Liver (tissue), 9 donors: ENCODE data around the gene ADAMTS15. TPM values are rescaled to one million over a fixed set of nuclear protein-coding genes. Genes with fewer than 3 reads are reported as not detected.

Experiments used
- DNase-seq: peaks from one replicate; pipeline ENCODE4 v3.0.0-alpha.2; 2017; ENCODE audit warnings: low spot score
- H3K27ac ChIP-seq, 2 donors: one replicate each; pipeline ENCODE4 v1.7.0; 2013; ENCODE audit warnings: inconsistent platforms in 2 of 2, low read length in 2 of 2, control low read depth in 1 of 2, low read depth in 1 of 2, mild to moderate bottlenecking in 1 of 2
- H3K27me3 ChIP-seq, 4 donors: one replicate each; pipeline versions ENCODE4 v1.6.1 to v1.7.0; 2013; ENCODE audit warnings: low read length in 3 of 4, inconsistent platforms in 1 of 4, mild to moderate bottlenecking in 1 of 4, moderate library complexity in 1 of 4; ENCODE audit not compliant: control insufficient read depth in 4 of 4, insufficient read depth in 4 of 4
- H3K36me3 ChIP-seq, 4 donors: one replicate each; pipeline versions ENCODE4 v1.6.1 to v1.7.0; 2013; ENCODE audit warnings: low read length in 3 of 4, mild to moderate bottlenecking in 3 of 4, low read depth in 1 of 4, moderate library complexity in 1 of 4; ENCODE audit not compliant: control insufficient read depth in 4 of 4, insufficient read depth in 3 of 4
- H3K4me1 ChIP-seq, 4 donors: one replicate each; pipeline versions ENCODE4 v1.6.1 to v1.7.0; 2013; ENCODE audit warnings: low read length in 3 of 4, mild to moderate bottlenecking in 3 of 4, moderate library complexity in 1 of 4; ENCODE audit not compliant: control insufficient read depth in 4 of 4, insufficient read depth in 4 of 4
- H3K4me3 ChIP-seq, 3 donors: one replicate each; pipeline versions ENCODE4 v1.6.1 to v1.7.0; 2013; ENCODE audit warnings: low read length in 3 of 3, control low read depth in 1 of 3, low read depth in 1 of 3, mild to moderate bottlenecking in 1 of 3
- H3K9ac ChIP-seq, 2 donors: one replicate each; pipeline ENCODE4 v1.7.0; 2013; ENCODE audit warnings: low read length in 2 of 2, mild to moderate bottlenecking in 2 of 2, moderate library complexity in 2 of 2, control low read depth in 1 of 2, low read depth in 1 of 2
- H3K9me3 ChIP-seq, 4 donors: one replicate each; pipeline versions ENCODE4 v1.6.1 to v1.7.0; 2013; ENCODE audit warnings: low read length in 3 of 4; ENCODE audit not compliant: control insufficient read depth in 4 of 4
- ATF3 ChIP-seq: IDR thresholded peaks from 2 replicates; pipeline ENCODE4 v1.6.1; 2016; ENCODE audit warnings: antibody characterized with exemption
- CTCF ChIP-seq: fragments of 150-350 bp; IDR thresholded peaks from 2 replicates; pipeline ENCODE4 v1.5.1; 2017; ENCODE audit warnings: improper control_type of control experiment, low read depth, low read length; ENCODE audit not compliant: missing input control
- EGR1 ChIP-seq, 2 donors: IDR thresholded peaks; 2 replicates each; pipeline ENCODE4 v1.6.1; 2016 to 2018; ENCODE audit warnings: antibody characterized with exemption in 2 of 2, low read depth in 2 of 2
- FOXA1 ChIP-seq: IDR thresholded peaks from 2 replicates; pipeline ENCODE4 v1.6.1; 2016; ENCODE audit warnings: antibody characterized with exemption
- FOXA2 ChIP-seq: IDR thresholded peaks from 2 replicates; pipeline ENCODE4 v1.6.1; 2016; ENCODE audit warnings: antibody characterized with exemption
- GABPA ChIP-seq, 2 donors: IDR thresholded peaks in 1 of 2; conservative IDR thresholded peaks in 1 of 2; 2 replicates each; pipeline ENCODE4 v1.6.1; 2016; ENCODE audit warnings: antibody characterized with exemption in 2 of 2, mild to moderate bottlenecking in 1 of 2, moderate library complexity in 1 of 2
- HNF4G ChIP-seq: IDR thresholded peaks from 2 replicates; pipeline ENCODE4 v1.6.1; 2016; ENCODE audit warnings: antibody characterized with exemption
- JUND ChIP-seq, 2 donors: IDR thresholded peaks; 2 replicates each; pipeline ENCODE4 v1.6.1; 2016; ENCODE audit warnings: antibody characterized with exemption in 2 of 2
- MAX ChIP-seq: IDR thresholded peaks from 2 replicates; pipeline ENCODE4 v1.6.1; 2016; ENCODE audit warnings: antibody characterized with exemption
- NR2F2 ChIP-seq: IDR thresholded peaks from 2 replicates; pipeline ENCODE4 v1.6.1; 2016; ENCODE audit warnings: antibody characterized with exemption
- RAD21 ChIP-seq, 2 donors: IDR thresholded peaks; 2 replicates each; pipeline ENCODE4 v1.6.1; 2016; ENCODE audit warnings: antibody characterized with exemption in 2 of 2, mild to moderate bottlenecking in 2 of 2
- REST ChIP-seq: IDR thresholded peaks from 2 replicates; pipeline ENCODE4 v1.6.1; 2016; ENCODE audit warnings: antibody characterized with exemption, mild to moderate bottlenecking
- RXRA ChIP-seq, 2 donors: IDR thresholded peaks; 2 replicates each; pipeline ENCODE4 v1.6.1; 2017 to 2018; ENCODE audit warnings: antibody characterized with exemption in 2 of 2, mild to moderate bottlenecking in 1 of 2
- SP1 ChIP-seq: IDR thresholded peaks from 2 replicates; pipeline ENCODE4 v1.6.1; 2018; ENCODE audit warnings: antibody characterized with exemption, mild to moderate bottlenecking
- TAF1 ChIP-seq: conservative IDR thresholded peaks from 2 replicates; pipeline ENCODE4 v1.6.1; 2016; ENCODE audit warnings: antibody characterized with exemption, mild to moderate bottlenecking
- YY1 ChIP-seq: IDR thresholded peaks from 2 replicates; pipeline ENCODE4 v1.6.1; 2016; ENCODE audit warnings: antibody characterized with exemption, mild to moderate bottlenecking
- ZBTB33 ChIP-seq: IDR thresholded peaks from 2 replicates; pipeline ENCODE4 v1.6.1; 2016; ENCODE audit warnings: antibody characterized with exemption
- WGBS: extraction: QIAGEN DNeasy Blood & Tissue Kit; methylation state at CpG from one replicate; pipeline ENCODE4 v1.1.7; 2013; 5-methylcytosine and 5-hydroxymethylcytosine counted together
- polyA plus RNA-seq, 2 donors: library from polyadenylated mRNA; stranded (reverse) in 1 of 2; unstranded in 1 of 2; fragments of 200-250 nt in 1 of 2; fragments of >200 nt in 1 of 2; fragmentation: Nextera tagmentation in 1 of 2; extraction: Ambion mirVana in 1 of 2; gene quantifications; one replicate each; pipeline versions ENCODE4 v1.2.1 to v1.2.3, GENCODE V29; 2013 to 2015
- total RNA-seq, 2 donors: library from RNA; depleted of rRNA; stranded (reverse); fragments of >200 nt; gene quantifications; one replicate each; pipeline ENCODE4 v1.2.3, GENCODE V29; 2014
- donor health status: healthy.
- donor health status: healthy.
- donor health status: healthy.
- donor health status: healthy.
- donor health status: healthy.

Gene ADAMTS15
- total and polyA plus RNA-seq, 4 donors, result 0.06 to 1.3 (median 0.77) TPM

GRCh38 chr11:130405428-130405827, 43.0 kb upstream of the ADAMTS15 start:
- H3K9me3 ChIP-seq, result no peaks in the 10 kb centered on the region
- TF ChIP-seq SP1 (no peak), FOXA2 (no peak), MAX (no peak), EGR1 (IDR thresholded peaks at IDR 0.05; ENCODE audit: low read depth in 2 of 2) (no peak), ZBTB33 (no peak), GABPA (IDR thresholded peaks at IDR 0.05 in 1 of 2, conservative IDR thresholded peaks at IDR 0.05 in 1 of 2) (no peak), REST (no peak), RXRA (IDR thresholded peaks at IDR 0.05) (no peak), YY1 (no peak), CTCF (no peak), NR2F2 (no peak), ATF3 (no peak), RAD21 (IDR thresholded peaks at IDR 0.05) (no peak), TAF1 (no peak), HNF4G (no peak), FOXA1 (no peak), JUND (IDR thresholded peaks at IDR 0.05) (no peak)
- H3K27me3 ChIP-seq, result peaks cover 0 to 6% (median 0%) of the 10 kb centered on the region in 4 donors
- H3K4me1 ChIP-seq, result peaks cover 0 to 7% (median 2%) of the 10 kb centered on the region in 4 donors
- WGBS, result 95% methylated on average over 11 of the region's 11 CpGs
- no peaks in the 10 kb centered on the region for H3K36me3 ChIP-seq
- no peak for DNase-seq
- H3K9ac ChIP-seq, result no peak overlapping the region
- H3K4me3 ChIP-seq, result no peak overlapping the region
- H3K27ac ChIP-seq, result no peak overlapping the region

GRCh38 chr11:130407978-130408377, 40.5 kb upstream of the ADAMTS15 start:
- 64% methylated on average over 7 of the region's 7 CpGs for WGBS

More at GRCh38 chr11:130407978-130408377, 40.5 kb upstream of the ADAMTS15 start:
- Histone ChIP-seq H3K4me1 (peaks cover 0 to 7% (median 2%) of the 10 kb centered on the region in 4 donors), H3K27ac (no peak overlapping the region), H3K9me3 (no peaks in the 10 kb centered on the region), H3K36me3 (no peaks in the 10 kb centered on the region), H3K9ac (no peak overlapping the region), H3K27me3 (peaks cover 0 to 6% (median 0%) of the 10 kb centered on the region in 4 donors), H3K4me3 (no peak overlapping the region)
- TF ChIP-seq YY1 (no peak), JUND (IDR thresholded peaks at IDR 0.05) (no peak), ATF3 (no peak), MAX (no peak), ZBTB33 (no peak)
- DNase-seq, result no peak
